ENCODE measurements around the gene OR2V2. TPM values are rescaled to one million over a fixed set of nuclear protein-coding genes. Genes with fewer than 3 reads are reported as not detected.

The OR2V2 gene
- polyA plus RNA-seq, 1 of the 3 experiments (the other 2 are of a cell fraction) = not detected

DNA sequence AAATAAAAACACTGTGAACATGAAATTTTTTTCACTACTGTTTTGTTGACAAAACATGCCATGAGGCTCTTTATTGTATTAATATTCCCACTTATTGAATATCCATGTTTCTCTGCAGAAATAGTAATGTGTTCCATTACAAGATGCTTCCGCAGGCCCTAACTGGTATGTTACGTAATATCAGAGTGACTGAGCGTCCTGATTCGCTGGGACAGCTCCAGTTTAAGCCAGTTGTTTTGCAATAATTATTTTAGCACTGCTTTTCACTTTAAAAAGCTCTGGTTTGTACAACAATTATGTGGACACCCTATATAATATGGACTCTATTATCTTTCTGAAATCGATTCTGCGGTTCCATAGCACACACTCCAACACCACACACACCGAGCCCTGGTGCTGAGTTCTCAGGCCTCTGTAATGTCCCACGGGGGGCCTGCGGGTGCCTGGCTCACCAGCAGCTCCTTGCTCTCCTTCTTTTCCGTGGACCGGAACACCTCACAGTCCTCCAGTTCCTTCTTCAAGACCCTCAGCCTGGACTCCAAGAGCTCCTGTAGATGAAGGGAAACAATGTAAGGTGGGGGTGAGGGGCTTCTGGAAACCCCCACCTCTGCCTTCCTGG, 55.8 kb downstream of the OR2V2 start (continued):
- no peak for TF ChIP-seq RFX5 (IDR thresholded peaks at IDR 0.05; ENCODE audit: low read length)

DNA sequence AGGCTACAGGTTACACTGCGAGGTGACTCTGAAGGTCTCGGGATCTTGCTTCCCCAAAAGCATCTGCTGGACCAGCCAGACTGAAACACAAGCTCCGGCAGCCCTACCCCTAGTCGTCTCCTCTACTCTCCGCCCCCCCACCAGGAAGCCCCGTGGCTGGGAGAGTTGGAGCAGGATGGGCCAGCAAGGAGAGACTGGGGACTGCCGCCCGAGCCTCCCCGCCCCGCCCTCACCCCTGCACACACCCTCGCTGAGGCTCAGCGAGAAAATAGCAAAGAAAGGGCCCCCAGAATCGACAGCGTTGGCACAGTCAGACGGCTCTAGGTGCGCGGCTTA, 56.4 kb downstream of the OR2V2 start:
- H3K4me2 ChIP-seq = peak overlapping the region; percentile 80
- no peaks in the 10 kb centered on the region for H3K9me2 ChIP-seq
- ChIA-PET CTCF (interaction anchor here (1.3 to 6.5 kb wide), 4 partner anchors 9 to 21 kb away, joined by 3 to 72 read pairs (median 10); no protein-coding TSS in a partner anchor), POLR2A (interaction anchor here (0.7 kb wide), 1 partner anchor 57 kb away, joined by 3 read pairs; the partner anchor contains the start of gene TRIM52)
- H3K27me3 ChIP-seq (ENCODE audit: insufficient read depth) = no peaks in the 10 kb centered on the region
- DNase-seq = no peak
- H3K27ac ChIP-seq (ENCODE audit: low read depth in 2 of 2, low read length in 1 of 2) = no peak overlapping the region
- H3K9ac ChIP-seq = peak overlapping the region; percentile 36; the same call in 1 of the 2 replicates
- no peaks in the 10 kb centered on the region for H3K79me2 ChIP-seq (ENCODE audit: insufficient read depth)
- H3K4me3 ChIP-seq (ENCODE audit: low read depth in 2 of 2, low read length in 1 of 2) = peak overlapping the region; percentile 52 to 71
- peaks cover 27% of the 10 kb centered on the region for H3F3A ChIP-seq (replicated peaks; ENCODE audit: insufficient read depth)
- no peak for TF ChIP-seq NRF1 (IDR thresholded peaks at IDR 0.05; ENCODE audit: low read depth, low read length)
- no peak for TF ChIP-seq GABPA (IDR thresholded peaks at IDR 0.05; ENCODE audit: low read depth)
- no peak for TF ChIP-seq EZH2phosphoT487 (IDR thresholded peaks at IDR 0.05; ENCODE audit: borderline replicate concordance, low read depth)
- TF ChIP-seq, protein P1, sequence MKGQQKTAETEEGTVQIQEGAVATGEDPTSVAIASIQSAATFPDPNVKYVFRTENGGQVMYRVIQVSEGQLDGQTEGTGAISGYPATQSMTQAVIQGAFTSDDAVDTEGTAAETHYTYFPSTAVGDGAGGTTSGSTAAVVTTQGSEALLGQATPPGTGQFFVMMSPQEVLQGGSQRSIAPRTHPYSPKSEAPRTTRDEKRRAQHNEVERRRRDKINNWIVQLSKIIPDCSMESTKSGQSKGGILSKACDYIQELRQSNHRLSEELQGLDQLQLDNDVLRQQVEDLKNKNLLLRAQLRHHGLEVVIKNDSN (IDR thresholded peaks at IDR 0.05; ENCODE audit: borderline replicate concordance, low read depth) = no peak
- no peak for TF ChIP-seq TEAD4 (IDR thresholded peaks at IDR 0.05; ENCODE audit: borderline replicate concordance, insufficient read depth)
- TF ChIP-seq, protein P2, sequence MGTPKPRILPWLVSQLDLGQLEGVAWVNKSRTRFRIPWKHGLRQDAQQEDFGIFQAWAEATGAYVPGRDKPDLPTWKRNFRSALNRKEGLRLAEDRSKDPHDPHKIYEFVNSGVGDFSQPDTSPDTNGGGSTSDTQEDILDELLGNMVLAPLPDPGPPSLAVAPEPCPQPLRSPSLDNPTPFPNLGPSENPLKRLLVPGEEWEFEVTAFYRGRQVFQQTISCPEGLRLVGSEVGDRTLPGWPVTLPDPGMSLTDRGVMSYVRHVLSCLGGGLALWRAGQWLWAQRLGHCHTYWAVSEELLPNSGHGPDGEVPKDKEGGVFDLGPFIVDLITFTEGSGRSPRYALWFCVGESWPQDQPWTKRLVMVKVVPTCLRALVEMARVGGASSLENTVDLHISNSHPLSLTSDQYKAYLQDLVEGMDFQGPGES (IDR thresholded peaks at IDR 0.05; ENCODE audit: low read depth, low read length) = no peak
- no peak for TF ChIP-seq MEF2A (IDR thresholded peaks at IDR 0.05; ENCODE audit: borderline replicate concordance, low read depth)
- no peaks in the 10 kb centered on the region for H3K9me3 ChIP-seq
- H3K4me1 ChIP-seq (ENCODE audit: control insufficient read depth in 1 of 2, insufficient read depth in 2 of 2, low read depth in 1 of 2, low read length in 1 of 2) = peaks cover 0 to 21% of the 10 kb centered on the region in 2 experiments; a peak in 1 of 4 replicates
- 6% methylated on average over 7 of the region's 17 CpGs for WGBS (ENCODE audit: low lambda C conversion rate)
- H2AFZ ChIP-seq (ENCODE audit: low read depth) = peak overlapping the region; percentile 83
- no peaks in the 10 kb centered on the region; the same call in 1 of the 2 replicates for H4K20me1 ChIP-seq (ENCODE audit: insufficient read depth)
- no peaks in the 10 kb centered on the region for H3K36me3 ChIP-seq (replicated peaks in 1 of 2; ENCODE audit: control insufficient read depth in 1 of 2, insufficient read depth in 2 of 2, low read length in 1 of 2)

DNA sequence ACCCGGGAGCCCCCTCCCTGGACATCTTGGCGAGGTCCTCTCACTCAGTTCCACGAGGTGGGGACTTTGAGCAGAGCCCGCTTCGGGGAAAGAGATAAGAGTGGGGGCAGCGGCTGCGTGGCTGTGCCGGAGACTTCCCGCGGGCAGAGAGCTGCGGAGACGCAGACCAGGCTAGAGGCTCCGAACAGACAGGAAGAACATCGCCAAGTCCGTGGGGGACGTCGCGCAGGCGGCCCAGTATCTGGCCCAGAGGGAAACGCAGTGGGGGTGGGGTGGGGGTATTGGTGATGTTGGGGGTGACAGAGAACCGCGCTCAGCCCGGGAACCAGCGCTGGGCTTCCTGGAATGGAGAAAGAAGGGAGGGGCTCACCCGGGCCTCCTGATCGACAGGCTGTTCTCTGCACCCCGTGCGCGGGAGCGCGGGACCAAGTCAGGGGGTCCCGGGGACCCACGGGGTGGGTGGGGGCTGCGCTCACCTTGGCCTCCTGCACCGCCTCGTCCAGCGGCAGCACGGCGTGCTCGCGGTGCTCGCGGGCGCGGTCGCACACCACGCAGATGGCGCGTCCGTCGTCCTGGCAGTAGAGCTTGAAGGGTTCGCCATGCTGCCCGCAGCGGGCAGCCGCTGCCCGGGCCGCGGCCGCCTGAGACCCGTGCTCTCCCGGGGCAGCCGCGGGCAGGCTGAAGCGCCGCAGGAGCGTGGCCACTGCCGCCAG, 56.9 kb downstream of the OR2V2 start:
- Histone ChIP-seq H3K4me1 (ENCODE audit: control insufficient read depth in 1 of 2, insufficient read depth in 2 of 2, low read depth in 1 of 2, low read length in 1 of 2) (peaks cover 0 to 21% of the 10 kb centered on the region in 2 experiments; a peak in 1 of 4 replicates), H3K4me2 (peak overlapping the region; percentile 80), H3K27ac (ENCODE audit: low read depth in 2 of 2, low read length in 1 of 2) (no peak overlapping the region), H3K79me2 (ENCODE audit: insufficient read depth) (no peaks in the 10 kb centered on the region), H3K36me3 (replicated peaks in 1 of 2; ENCODE audit: control insufficient read depth in 1 of 2, insufficient read depth in 2 of 2, low read length in 1 of 2) (no peaks in the 10 kb centered on the region), H3K4me3 (ENCODE audit: low read depth in 2 of 2, low read length in 1 of 2) (peak overlapping the region; percentile 52 to 71), H4K20me1 (ENCODE audit: insufficient read depth) (no peaks in the 10 kb centered on the region; the same call in 1 of the 2 replicates), H3K27me3 (ENCODE audit: insufficient read depth) (no peaks in the 10 kb centered on the region), H3K9ac (peak overlapping the region; percentile 41; the same call in 1 of the 2 replicates), H3F3A (replicated peaks; ENCODE audit: insufficient read depth) (peaks cover 27% of the 10 kb centered on the region), H3K9me3 (no peaks in the 10 kb centered on the region), H2AFZ (ENCODE audit: low read depth) (peak overlapping the region; percentile 83), H3K9me2 (no peaks in the 10 kb centered on the region)
- TF ChIP-seq GATA2 (CRISPR knock-in tag; IDR thresholded peaks at IDR 0.05) = peak; percentile 34; the same call in 1 of the 2 replicates
- TF ChIP-seq, protein P3, sequence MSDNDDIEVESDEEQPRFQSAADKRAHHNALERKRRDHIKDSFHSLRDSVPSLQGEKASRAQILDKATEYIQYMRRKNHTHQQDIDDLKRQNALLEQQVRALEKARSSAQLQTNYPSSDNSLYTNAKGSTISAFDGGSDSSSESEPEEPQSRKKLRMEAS (IDR thresholded peaks at IDR 0.05; ENCODE audit: low read depth) = 0 out of 2 replicates have a peak, but pooled peaks have one; percentile 54
- TF ChIP-seq, protein P4, sequence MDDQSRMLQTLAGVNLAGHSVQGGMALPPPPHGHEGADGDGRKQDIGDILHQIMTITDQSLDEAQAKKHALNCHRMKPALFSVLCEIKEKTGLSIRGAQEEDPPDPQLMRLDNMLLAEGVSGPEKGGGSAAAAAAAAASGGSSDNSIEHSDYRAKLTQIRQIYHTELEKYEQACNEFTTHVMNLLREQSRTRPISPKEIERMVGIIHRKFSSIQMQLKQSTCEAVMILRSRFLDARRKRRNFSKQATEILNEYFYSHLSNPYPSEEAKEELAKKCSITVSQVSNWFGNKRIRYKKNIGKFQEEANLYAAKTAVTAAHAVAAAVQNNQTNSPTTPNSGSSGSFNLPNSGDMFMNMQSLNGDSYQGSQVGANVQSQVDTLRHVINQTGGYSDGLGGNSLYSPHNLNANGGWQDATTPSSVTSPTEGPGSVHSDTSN (IDR thresholded peaks at IDR 0.05) = peak; percentile 25; the same call in 1 of the 2 replicates
- TF ChIP-seq, protein P5, sequence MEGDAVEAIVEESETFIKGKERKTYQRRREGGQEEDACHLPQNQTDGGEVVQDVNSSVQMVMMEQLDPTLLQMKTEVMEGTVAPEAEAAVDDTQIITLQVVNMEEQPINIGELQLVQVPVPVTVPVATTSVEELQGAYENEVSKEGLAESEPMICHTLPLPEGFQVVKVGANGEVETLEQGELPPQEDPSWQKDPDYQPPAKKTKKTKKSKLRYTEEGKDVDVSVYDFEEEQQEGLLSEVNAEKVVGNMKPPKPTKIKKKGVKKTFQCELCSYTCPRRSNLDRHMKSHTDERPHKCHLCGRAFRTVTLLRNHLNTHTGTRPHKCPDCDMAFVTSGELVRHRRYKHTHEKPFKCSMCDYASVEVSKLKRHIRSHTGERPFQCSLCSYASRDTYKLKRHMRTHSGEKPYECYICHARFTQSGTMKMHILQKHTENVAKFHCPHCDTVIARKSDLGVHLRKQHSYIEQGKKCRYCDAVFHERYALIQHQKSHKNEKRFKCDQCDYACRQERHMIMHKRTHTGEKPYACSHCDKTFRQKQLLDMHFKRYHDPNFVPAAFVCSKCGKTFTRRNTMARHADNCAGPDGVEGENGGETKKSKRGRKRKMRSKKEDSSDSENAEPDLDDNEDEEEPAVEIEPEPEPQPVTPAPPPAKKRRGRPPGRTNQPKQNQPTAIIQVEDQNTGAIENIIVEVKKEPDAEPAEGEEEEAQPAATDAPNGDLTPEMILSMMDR (IDR thresholded peaks at IDR 0.05) = 0 out of 2 replicates have a peak, but pooled peaks have one; percentile 8
- no peak for TF ChIP-seq TCF12 (IDR thresholded peaks at IDR 0.05)
- no peak for TF ChIP-seq NFIC (IDR thresholded peaks at IDR 0.05; ENCODE audit: borderline replicate concordance)
- POLR2A ChIA-PET = interaction anchor here (0.9 to 1.1 kb wide), 3 partner anchors 11 to 40 kb away, joined by 3 read pairs; partner anchors contain the start of gene RACK1
- under 1% methylated on average over 25 of the region's 67 CpGs for WGBS (ENCODE audit: low lambda C conversion rate)
- peak; percentile 73 for DNase-seq
- CTCF ChIA-PET = interaction anchor here (1.0 to 6.5 kb wide), 7 partner anchors 10 to 36 kb away, joined by 3 to 72 read pairs (median 4); no protein-coding TSS in a partner anchor

All from SK-N-SH (cell line).